ENCODE data around the gene MYBPHL.

MYBPHL gene

DNA sequence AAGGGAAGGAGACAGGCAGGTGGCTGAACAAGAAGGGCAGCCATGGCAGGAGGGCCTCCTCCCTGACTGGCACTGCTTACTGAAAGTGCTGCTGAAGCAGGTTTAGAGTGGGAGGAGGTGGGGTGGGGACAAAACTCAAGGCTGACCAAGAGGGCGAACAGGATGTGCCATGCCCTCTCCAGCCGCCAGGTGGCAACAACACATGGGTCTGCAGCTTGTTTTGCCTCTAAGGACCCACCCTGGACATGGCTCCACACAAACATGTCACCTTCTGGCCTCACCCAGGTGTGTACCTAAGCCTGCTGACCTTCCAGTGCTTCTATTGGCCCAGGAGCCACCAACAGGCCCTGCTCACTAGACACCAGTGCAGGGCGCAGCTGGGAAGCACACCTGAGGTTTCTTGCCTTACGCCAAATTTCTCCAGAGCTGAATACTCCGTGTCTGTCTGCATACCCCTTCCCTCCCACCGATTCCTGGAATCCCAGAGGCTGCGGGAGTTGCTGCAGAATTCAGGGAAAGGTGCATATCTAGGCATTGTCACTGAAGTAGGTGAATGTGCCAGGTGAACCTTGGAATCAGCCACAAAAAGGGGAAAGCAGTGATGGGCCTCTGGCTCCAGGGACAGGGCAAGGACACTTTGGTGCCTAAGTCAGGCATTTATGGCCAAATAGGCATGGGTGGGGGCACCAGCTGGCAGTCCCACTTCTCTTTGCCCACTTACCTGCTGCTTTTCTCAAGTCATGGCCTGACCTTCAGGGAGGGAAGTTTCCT, 29.2 kb downstream of the MYBPHL start:
- DNase-seq: no peak

DNA sequence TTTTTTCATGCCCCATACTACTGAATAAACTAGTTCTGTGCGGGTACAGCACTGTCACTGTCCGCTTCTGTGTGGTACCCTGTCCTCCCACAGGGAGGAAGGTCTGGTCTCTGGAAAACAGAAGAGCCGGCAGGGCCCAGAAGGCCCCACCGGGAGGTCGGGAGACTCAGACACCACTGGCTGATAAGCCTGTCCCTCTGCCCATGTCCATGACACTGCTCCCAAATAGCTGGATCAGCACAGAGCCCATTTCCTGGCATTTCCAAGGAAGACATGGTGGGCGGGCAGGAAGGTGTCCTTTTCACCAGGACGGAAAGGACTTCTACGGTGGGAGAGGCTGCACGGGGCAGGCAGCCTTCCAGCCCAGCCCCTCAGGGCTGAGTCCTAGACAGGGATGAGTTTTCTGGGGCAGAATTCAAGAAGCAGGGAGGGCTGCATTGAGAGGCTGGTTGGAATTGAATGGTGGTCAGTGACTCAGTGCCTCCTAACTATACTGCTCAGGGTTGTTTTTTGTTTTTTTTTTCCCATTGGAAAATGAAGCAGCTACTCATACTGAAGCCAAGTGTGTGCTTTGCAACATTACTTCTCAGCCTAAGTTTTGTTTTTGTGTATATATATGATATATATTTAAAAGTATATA, 31.0 kb downstream of the MYBPHL start:
- DNase-seq: no peak

DNA sequence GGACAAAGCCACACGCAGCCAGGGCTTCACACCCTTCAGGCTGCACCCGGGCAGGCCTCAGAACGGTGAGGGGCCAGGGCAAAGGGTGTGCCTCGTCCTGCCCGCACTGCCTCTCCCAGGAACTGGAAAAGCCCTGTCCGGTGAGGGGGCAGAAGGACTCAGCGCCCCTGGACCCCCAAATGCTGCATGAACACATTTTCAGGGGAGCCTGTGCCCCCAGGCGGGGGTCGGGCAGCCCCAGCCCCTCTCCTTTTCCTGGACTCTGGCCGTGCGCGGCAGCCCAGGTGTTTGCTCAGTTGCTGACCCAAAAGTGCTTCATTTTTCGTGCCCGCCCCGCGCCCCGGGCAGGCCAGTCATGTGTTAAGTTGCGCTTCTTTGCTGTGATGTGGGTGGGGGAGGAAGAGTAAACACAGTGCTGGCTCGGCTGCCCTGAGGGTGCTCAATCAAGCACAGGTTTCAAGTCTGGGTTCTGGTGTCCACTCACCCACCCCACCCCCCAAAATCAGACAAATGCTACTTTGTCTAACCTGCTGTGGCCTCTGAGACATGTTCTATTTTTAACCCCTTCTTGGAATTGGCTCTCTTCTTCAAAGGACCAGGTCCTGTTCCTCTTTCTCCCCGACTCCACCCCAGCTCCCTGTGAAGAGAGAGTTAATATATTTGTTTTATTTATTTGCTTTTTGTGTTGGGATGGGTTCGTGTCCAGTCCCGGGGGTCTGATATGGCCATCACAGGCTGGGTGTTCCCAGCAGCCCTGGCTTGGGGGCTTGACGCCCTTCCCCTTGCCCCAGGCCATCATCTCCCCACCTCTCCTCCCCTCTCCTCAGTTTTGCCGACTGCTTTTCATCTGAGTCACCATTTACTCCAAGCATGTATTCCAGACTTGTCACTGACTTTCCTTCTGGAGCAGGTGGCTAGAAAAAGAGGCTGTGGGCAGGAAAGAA, 32.0 kb downstream of the MYBPHL start:
- no peak for DNase-seq

DNA sequence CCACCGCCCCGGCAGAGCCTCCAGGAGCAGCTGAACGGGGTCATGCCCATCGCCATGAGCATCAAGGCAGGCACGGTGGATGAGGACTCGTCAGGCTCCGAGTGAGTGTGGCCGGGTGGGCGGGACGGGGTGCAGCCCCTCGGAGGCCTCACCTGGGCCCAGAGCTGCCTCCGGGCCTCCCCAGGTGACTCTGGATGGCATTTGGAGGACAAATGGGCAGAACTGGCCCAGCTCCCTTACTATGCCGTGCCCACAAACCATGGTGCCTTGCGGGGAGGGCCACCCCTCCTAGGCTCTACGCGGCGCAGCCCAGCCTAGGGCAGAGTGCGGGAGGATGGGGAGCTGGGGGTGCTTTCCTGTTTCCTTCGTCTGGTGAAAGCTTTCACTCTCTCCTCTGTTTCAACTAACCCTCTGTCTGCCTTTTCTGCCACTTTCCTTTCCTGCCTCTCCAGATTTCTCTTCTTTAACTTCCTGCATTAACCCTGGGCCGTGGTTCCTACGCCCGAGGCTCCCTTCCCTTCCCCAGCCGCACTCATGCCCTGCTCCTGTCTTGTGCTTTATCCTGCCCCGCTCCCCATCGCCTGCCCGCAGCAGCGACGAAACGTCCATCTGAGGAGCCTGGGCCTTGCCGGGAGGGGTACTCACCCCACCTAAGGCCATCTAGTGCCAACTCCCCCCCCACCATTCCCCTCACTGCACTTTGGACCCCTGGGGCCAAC, 33.1 kb downstream of the MYBPHL start:
- no peak for DNase-seq

DNA sequence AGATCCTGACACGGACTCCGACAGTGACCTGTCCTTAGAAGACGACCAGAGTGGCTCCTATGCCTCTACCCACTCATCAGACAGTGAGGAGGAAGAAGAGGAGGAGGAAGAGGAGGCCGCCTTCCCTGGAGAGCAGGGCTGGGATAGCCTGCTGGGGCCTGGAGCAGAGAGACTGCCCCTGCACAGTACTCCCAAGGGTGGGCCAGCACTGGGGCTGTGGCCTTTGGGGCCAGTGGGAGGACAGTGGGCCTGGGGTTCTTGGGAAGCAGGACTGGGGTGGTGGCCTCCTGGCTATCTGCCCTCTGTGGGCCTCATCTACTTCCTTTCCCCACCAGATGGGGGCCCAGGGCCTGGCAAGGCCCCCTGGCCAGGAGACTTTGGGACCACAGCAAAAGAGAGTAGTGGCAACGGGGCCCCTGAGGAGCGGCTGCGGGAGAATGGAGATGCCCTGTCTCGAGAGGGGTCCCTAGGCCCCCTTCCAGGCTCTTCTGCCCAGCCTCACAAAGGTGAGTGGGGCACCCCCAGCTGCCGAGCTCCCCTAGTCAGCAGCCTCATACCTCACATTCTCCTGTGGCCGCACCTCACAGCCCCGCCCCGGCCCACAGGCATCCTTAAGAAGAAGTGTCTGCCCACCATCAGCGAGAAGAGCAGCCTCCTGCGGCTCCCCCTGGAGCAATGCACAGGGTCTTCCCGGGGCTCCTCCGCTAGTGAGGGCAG, 33.8 kb downstream of the MYBPHL start:
- DNase-seq: no peak

DNA sequence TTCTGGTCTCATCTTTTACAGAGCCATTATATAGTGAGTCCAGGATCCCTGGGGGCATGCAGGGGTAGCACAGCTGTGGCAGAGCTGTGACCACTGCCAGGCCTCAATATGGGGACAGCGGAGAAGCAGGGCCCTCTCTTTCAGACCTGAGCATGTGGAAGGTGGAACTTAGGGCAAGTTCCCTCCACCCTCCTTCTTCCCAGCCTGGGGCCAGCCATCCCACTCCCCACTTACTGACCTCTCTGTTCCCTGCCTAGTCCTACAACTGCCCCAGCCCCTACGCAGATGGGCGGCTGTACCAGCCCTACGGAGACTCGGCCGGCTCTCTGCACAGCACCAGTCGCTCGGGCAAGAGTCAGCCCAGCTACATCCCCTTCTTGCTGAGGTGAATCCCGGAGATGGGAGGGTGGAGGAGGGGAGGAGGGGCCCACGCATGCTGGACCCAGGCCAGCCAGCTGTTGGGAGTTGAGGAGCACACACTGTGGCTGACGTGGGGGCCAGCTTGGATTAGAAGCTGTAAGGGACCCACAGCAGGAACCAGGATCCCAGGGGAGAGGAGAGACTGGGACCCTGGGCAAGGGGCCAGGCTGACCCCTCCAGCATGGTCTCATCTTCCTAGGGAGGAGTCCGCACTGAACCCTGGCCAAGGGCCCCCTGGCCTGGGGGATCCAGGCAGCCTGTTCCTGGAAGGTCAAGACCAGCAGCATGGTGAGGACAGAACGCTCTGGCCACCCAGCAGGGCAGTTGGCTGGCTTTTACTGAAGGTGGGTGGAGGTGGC, 34.6 kb downstream of the MYBPHL start:
- no peak for DNase-seq

DNA sequence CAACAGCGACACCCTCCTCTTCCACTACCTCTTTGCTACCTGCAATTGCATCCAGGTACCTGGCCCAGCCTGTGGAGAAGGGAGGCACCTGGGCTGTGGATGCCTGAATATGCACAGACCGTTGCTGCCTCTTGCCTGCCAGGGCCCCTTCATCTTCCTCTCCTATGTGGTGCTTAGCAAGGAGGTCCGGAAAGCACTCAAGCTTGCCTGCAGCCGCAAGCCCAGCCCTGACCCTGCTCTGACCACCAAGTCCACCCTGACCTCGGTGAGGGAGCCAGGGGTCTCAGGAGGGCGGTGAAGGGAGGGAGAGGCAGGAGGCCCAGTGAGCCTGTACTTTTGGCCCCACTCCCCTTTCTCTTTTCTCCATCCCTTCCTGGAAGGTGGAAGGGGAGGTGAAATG, 35.4 kb downstream of the MYBPHL start:
- DNase-seq: no peak

DNA sequence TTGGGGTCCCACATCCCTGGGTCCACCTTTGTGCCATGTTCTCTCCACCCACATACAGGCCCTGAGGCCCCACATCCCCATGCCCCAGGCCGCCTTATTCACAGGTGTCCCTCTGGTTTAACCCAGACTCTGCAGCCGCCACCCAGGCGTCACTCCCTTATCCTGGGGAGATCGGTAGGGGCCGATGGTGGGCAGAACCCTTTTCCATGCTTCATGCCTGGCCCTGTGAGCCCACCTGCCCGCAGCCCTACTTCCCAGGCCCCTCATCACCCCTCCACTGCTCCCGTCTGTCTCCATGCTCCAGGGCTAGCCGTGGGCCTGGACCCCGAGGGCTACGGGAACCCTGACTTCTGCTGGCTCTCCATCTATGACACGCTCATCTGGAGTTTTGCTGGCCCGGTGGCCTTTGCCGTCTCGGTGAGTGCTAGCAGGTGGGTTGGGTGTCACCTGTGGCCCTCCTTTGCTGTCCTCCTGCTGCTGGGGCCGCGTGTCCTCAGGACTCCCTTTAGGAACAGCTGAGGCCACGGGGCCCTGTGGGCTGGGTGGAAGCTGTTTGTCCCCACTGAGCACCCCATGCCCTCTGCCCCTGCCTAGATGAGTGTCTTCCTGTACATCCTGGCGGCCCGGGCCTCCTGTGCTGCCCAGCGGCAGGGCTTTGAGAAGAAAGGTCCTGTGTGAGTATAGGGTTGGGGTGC, 36.0 kb downstream of the MYBPHL start:
- DNase-seq: no peak

DNA sequence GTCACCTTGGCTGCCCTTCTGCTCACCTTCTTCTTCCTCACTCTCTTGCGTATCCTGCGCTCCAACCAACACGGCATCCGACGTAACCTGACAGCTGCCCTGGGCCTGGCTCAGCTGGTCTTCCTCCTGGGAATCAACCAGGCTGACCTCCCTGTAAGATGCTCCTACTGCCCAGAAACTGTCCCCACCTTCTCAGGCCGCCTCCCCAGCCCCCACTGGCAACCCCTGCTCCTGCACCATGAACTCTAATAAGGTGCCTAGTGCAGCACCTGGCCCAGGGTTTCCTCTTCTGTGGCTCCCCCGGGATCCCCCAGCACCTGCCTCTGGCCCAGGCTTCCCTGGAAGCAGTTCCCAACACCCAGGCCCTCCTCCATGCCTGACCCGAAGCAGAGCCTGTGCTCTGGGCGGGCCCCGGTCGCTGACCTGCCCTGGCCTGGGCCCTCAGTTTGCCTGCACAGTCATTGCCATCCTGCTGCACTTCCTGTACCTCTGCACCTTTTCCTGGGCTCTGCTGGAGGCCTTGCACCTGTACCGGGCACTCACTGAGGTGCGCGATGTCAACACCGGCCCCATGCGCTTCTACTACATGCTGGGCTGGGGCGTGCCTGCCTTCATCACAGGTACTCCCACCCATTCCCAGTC, 36.7 kb downstream of the MYBPHL start:
- no peak for DNase-seq

DNA sequence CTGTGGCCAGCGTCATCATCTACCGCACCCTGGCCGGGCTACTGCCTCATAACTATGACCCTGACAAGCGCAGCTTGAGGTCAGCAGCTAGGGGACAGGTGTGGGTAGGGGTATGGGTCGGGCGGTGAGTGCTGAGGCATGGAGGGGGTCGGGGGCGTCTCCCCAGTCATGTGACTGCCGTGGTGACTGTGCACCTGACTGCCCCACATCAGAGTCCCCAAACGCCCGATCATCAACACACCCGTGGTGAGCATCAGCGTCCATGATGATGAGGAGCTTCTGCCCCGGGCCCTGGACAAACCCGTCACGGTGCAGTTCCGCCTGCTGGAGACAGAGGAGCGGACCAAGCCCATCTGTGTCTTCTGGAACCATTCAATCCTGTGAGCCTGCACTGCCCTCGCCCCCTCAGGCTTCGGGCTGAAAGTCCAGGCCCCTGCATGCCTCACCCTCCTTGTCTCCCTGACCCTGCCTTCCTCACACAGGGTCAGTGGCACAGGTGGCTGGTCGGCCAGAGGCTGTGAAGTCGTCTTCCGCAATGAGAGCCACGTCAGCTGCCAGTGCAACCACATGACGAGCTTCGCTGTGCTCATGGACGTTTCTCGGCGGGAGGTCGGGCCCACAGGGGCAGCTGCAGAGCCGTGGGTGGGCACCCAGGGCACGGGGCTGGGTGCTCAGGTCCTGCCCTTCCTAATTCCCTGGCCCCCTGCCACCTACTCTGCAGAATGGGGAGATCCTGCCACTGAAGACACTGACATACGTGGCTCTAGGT, 37.4 kb downstream of the MYBPHL start:
- DNase-seq: no peak

DNA sequence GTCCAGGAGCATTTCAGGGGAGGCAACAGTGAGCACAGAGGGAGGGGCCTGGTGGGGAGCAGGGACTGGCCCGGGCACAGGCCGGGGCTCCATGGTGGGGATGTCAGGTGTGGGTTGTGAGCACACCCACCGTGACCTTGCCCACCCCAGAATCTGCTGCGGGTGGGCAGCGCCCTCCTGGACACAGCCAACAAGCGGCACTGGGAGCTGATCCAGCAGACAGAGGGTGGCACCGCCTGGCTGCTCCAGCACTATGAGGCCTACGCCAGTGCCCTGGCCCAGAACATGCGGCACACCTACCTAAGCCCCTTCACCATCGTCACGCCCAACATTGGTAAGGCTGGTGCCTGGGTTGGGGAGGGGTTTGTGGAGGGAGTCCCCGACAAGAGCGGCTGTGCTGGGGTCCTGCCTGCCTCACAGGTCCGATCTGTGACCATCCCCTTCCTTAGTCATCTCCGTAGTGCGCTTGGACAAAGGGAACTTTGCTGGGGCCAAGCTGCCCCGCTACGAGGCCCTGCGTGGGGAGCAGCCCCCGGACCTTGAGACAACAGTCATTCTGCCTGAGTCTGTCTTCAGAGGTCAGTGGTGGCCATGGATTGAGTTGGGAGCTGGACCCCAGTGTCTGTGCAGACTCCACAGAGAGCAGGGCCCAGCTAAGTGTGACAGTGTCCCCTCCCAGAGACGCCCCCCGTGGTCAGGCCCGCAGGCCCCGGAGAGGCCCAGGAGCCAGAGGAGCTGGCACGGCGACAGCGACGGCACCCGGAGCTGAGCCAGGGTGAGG, 38.2 kb downstream of the MYBPHL start:
- DNase-seq: no peak

DNA sequence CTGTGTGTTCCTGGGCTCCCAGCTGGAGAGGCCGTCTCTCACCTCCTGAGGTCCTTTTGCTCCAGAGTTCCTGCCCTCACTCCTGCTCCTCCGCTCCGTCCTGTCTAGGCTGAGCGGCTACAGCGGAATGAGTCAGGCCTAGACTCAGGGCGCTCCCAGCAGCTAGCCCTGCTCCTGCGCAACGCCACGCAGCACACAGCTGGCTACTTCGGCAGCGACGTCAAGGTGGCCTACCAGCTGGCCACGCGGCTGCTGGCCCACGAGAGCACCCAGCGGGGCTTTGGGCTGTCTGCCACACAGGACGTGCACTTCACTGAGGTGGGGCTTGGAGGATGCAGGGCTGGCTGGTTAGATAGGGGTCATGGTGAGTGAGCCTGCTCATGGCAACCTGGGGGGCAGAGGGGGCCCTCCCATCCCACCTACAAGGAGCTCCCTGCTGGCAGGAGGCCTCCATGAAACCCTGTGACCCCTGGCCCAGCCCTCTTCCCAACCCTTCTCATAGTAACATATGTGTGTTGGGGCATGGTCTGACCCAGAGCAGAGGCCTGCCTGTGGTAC, 39.0 kb downstream of the MYBPHL start:
- no peak for DNase-seq

DNA sequence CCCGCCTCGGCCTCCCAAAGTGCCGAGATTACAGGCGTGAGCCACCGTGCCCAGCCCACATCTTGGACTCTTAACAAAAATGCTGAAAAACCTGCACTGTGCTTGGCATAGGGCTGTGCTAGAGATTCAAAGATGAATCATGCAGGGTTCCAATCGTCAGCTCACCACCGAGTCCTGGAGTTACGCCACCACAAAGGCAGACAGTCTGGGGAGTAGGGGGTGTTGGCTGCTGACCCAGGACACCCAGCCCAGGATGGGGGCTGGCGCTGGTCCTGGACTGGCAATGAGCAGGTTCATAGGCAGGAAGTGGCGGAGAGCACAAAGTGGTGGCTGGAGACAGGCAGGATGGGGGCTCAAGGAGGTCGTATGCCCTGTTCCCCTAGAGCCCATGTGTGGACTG, 39.8 kb downstream of the MYBPHL start:
- DNase-seq: no peak

DNA sequence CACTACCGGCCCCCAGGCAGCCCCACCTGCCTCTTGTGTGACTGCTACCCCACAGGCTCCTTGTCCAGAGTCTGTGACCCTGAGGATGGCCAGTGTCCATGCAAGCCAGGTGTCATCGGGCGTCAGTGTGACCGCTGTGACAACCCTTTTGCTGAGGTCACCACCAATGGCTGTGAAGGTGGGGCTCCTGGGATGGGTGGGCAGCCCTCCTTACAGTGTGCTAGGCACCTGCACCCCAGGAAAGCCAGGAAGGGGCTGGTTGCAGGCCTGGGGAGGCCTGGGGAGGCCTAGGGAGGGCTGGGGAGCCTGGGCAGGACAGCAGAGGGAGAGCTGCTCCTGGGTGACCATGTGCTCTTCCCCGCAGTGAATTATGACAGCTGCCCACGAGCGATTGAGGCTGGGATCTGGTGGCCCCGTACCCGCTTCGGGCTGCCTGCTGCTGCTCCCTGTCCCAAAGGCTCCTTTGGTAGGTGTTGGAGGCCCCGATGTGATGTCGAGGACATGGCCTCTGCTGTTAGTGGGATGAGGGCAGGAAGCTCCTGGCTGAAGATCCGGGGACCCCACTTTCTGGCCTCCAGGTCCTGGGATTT, 41.0 kb downstream of the MYBPHL start:
- no peak for DNase-seq

DNA sequence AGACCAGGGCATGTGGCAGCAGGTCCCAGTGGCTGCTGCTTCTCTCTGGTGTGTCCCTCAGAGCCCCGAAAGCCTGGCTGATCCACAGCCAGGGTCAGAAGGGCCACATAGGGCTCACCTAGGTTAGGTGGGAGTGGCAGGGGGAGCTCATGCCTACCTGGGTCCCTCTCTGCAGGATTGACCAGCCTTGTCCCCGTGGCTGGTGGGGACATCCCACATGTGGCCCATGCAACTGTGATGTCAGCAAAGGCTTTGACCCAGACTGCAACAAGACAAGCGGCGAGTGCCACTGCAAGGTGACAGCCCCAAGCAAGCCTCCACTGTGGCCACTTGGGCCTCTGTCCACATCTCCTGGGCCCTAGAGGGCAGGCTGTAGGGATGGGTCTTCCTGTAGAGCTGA, 41.8 kb downstream of the MYBPHL start:
- no peak for DNase-seq

DNA sequence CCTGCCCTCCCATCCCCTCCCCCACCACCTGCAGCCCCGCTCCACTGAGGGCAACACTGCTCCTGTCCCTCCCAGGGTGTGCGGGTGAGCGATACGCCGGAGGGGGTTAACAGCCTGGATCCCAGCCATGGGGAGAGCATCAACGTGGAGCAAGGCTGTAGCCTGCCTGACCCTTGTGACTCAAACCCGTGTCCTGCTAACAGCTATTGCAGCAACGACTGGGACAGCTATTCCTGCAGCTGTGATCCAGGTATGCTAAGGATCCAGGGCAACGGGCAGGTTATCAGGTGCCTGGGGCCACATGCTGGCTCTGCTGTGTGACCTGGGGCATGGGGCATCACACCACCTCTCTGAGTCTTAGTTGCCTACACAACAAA, 42.4 kb downstream of the MYBPHL start:
- no peak for DNase-seq

DNA sequence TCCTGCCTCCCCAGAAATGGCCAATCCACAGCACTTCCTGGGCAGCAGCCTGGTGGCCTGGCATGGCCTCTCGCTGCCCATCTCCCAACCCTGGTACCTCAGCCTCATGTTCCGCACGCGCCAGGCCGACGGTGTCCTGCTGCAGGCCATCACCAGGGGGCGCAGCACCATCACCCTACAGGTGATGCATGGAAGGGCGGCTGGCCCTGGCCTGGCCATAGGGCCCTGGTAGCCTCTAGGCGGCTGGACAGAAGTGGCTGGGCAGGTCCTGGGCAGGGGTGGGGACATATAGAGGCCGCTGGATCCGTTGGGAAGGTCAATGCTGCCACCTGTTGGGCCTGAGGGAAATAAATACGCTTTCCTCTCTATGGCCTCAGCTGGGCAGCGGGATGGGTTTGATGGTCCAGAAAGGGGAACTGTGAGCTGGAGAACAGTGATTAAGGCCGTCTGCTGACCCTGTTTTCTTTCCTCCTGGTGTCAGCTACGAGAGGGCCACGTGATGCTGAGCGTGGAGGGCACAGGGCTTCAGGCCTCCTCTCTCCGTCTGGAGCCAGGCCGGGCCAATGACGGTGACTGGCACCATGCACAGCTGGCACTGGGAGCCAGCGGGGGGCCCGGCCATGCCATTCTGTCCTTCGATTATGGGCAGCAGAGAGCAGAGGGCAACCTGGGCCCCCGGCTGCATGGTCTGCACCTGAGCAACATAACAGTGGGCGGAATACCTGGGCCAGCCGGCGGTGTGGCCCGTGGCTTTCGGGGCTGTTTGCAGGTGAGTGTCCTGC, 43.0 kb downstream of the MYBPHL start:
- DNase-seq: no peak
